HCEC 1CT (cell line): Measurements from ENCODE around the gene STEEP1.
A peak's percentile ranks its signal among the peaks of the same experiment; 100 is the strongest.
"Not testable (repeated sequence)": the region's sequence is repeated elsewhere in the genome, so short reads cannot be mapped to it uniquely, and the experiment has no call there.

Source experiments
- DNase-seq: peaks from one replicate; pipeline ENCODE4 v3.0.0-alpha.2; 2017

STEEP1 gene

GRCh38 chrX:119529345-119530276, 35.6 kb downstream of the STEEP1 start:
- no peak for DNase-seq

DNA sequence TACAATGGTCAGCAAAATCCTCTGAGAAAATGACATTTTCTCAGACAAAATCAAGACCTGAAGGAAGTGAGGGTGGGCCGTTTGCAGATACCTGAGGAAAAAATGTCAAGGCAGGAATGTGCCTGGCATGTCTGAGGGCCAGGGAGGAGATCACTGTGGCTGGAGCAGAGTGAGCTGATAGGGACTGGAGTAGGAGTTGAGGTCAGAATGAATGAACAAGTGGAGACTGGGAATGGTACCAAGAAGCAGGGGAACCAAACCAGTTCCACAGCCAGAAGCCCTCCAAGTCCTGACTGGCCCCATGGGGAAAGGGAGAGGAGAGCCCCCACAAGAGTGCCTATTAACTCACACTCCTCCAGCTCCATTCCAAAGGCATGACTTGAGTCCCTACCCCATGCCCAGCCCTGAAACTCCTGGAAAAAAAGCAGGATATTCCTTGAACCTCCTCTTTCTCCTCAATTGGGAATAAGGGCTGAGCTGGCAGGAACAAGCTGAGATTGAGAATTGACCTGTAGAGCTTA, 41.5 kb downstream of the STEEP1 start:
- no peak for DNase-seq

GRCh38 chrX:119521246-119521645, 44.0 kb downstream of the STEEP1 start:
- no peak for DNase-seq

- DNase-seq, result no peak
Observed at GRCh38 chrX:119518371-119518770, 46.8 kb downstream of the STEEP1 start.

DNA sequence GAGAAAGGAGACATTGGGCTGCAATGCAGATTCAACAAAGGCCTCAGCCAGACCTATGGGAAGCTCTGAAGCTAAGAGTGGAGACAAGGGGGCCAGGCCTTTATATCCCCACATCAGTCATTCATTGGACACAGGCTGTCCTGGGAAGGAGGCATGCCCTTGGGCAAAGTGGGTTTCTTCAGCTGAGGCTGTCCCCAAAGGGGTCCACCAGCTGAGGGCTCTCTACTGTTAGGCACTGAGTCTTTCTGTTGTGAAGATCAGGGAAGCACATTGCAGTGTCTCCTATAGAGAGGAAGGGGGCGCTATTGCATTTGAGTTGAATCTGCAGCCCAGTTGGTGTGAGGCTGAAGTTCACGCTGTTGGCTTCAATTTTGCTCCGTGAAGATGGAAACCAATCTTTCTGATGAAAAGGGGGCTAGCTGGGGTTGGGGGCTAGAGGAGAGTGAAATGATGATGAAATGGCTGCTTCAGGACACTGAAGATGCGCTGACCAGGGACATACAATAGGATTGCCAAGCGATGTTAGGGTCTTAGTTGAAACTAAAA, 49.0 kb downstream of the STEEP1 start:
- DNase-seq, result peak; percentile 63

DNA sequence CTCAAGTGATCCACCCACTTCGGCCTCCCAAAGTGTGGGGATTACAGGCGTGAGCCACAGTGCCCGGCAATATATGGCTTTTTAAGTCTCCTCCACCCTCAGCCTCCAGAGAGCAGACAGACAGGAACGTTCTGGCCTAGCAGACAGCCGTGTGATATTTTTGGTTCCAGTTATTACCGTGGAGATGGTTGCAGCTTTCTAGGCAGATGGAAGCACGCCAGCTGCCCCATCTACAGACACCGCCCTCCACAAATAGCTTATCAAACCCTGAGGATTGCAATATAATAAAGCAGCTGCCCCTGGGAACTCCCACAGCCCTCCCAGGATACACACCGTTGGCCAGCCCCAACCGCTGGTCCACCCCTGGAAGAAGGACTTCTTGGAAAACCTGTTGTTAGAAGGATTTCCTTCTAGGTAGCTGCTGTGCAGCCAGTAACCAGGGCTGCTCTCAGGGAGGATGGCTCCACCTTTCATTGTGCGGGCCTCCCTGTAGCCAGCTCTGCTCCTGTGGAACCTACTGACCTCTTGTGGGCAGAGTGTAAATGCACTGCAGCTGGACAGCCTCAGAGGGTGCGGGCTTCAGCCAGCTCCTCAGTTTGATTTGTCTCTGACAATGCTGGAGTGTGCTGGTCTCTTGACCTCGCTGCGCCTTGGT, 52.9 kb downstream of the STEEP1 start:
- peak; percentile 63 for DNase-seq

DNA sequence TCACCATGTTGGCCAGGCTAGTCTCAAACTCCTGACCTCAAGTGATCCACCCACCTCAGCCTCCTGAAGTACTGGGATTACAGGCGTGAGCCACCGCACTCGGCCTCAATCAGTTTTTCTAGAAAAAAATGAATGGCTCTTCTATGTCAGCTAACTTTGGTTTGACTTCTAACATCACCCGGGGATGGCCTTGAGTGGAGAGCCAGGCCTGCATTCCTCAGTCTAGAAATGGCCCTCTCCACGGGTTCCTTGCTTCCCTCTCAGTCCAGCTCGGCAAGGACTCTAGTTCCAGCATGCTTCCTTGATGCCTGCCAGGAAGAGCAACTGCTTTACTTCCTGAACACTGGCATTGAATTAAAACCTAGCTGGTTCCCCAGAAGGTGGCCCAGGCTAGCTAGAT, 58.0 kb downstream of the STEEP1 start:
- DNase-seq, result no peak

DNA sequence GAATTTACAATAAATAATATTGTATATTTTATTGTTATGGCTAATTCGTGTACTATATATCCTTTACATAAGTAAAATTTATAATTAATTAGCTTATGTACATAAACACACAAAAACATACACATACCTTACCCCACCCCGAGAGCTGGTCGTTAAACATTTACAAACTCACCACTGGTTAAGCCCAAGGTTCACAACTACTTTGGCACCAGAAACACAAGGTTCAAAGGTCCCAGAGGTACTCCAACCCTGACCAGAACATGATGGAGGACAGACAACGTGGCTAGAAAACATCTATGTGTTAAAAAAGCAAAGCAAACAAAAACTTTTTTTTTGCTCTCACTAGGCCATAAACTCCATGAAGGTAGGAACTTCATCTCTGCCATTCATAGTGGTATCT, 59.3 kb downstream of the STEEP1 start:
- no peak for DNase-seq

DNA sequence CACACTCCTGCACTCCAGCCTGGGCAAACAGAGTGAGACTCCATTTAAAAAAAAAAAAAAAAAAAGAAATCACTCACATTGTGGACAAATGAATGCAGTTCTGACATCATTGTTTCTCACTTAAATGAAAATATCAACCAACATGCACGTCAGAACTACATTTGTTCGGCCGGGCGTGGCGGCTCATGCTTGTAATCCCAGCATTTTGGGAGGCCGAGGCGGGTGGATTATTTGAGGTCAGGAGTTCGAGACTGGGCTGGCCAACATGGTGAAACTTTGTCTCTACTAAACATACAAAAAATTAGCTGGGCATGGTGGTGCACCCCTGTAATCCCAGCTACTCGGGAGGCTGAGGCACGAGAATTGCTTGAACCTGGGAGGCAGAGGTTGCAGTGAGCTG, 60.1 kb downstream of the STEEP1 start:
- not testable (repeated sequence) for DNase-seq

DNA sequence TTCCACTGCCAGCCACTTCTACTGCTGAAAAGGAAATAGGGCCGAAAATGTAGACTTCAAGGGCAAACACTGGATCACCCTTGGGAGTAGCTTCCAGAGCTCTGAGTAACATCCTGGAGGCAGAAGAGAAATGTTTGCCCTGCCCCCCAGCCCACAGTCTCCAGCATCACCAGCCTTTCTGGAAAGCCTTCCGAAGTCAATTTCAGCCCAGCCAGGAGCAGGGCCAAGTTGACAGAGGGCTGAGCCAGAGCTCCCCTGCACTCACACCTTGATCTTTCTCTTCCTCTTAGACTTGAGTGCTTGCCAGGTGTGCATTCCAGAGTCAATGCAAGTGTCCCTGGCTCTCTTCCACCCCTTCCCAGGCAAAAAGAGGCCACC, 61.7 kb downstream of the STEEP1 start:
- peak; percentile 80 for DNase-seq

DNA sequence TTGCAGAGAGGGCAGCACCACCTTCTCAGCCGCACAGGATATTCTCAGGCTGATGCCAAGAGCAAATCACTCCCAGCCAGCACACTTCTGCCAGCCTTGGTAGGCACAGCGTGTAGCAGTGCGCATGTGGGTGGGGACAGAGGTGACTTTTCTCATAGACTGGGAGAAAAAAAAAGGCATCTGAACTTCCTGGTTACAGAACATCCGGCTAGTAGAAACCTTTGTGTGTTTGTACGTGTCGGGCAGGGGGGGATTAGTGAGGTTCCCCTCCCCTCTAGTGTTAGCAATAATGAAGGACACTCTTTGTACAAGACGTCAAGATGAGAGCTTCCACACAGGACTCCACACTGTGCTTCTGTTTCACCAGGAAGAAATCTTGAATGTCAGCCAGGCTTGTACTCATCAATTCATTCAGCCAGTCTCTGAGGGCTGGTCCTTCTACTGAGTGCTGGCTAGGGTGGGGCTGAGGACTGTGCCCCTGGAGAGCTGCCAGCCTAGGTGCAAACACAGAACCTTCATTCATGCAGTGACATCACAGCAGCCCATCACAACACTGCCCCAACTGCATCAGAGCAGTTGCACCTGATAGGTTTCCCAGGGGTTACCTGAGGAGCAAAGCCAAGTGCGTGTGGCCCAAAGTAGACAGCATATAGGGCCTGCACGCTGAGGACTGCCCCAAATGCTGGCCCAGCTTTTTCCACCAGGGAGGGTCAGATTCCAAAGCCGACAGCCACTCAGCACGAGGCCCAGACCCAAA, 62.3 kb downstream of the STEEP1 start:
- peak; percentile 26 for DNase-seq

GRCh38 chrX:119501511-119502148, 63.6 kb downstream of the STEEP1 start:
- DNase-seq, result no peak

DNA sequence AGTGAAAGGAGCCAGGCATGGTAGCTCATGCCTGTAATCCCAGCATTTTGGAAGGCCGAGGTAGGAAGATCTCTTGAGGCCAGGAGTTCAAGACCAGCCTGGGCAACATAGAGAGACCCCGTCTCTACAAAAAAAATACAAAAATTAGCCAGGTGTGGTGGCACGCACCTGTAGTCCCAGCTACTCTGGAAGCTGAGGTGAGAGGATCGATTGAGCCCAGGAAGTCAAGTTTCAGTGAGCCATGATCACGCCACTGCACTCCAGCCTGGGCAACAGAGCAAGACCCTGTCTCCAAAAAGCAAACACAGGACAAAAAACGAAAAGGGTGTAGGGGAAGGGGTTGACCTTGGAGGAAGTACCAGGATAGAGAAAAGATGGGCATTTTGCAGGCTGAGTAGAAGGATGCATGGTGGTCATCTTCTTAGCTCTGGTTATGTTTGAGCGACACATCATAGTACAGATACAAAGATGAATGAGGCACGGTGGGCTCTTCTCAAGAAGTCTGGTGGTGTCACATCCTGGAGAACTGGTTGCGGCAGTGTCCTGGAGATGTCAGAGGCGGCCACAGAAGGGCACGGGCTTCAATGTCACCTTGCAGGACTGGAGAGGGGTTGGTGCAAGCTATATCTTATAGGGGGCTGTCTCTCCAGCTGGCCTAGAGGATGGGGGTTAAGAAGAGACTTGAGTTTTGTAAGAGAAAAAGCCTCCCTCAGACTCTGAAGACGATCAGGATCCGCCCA, 65.0 kb downstream of the STEEP1 start:
- DNase-seq, result no peak

- DNase-seq, result no peak
Observed at GRCh38 chrX:119497185-119497584, 68.0 kb downstream of the STEEP1 start.

GRCh38 chrX:119495734-119496726, 69.2 kb downstream of the STEEP1 start:
- no peak for DNase-seq

- DNase-seq, result not testable (repeated sequence)
Observed at GRCh38 chrX:119493851-119494495, 71.2 kb downstream of the STEEP1 start.

DNA sequence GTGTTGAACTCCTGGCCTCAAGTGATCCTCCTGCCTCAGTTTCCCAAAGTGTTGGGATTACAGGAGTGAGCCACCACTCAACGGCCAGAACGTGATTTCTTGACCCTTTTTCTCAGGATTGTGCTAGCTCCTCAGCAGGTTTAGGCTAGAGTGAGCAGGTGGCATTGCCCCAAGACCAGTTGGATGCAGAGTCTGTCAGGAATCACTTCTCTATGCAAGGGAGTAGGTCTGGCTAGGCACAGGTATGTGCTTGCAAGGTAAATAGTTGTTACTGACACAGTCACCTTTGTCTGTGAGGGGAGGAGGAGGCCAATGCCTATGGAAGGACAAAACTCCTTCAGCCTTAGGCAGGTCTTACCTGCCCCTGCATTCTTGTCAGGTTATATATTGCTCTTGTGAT, 72.7 kb downstream of the STEEP1 start:
- no peak for DNase-seq

GRCh38 chrX:119489212-119490074, 75.8 kb downstream of the STEEP1 start:
- no peak for DNase-seq

DNA sequence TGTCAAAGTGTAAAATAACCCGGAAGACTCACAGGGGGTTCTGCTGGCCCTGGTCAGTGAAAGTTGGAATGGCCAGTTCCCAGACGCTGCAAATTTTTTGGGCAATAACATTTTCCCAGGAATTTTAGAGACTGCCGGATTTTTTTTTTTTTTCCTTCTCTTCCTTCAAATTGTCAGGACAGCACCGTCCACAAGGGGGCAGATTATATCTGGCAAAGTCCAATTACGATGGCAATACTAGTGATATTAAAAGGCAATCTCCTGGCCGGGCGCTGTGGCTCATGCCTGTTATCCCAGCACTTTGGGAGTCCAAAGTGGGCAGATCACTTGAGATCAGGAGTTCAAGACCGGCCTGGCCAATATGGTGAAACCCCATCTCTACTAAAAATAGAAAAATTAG, 76.5 kb downstream of the STEEP1 start:
- DNase-seq, result peak; percentile 47
